Trophoblast cell (in vitro differentiated cells and primary cell): ENCODE measurements around the gene SERPIND1.
"Not testable (repeated sequence)": the region's sequence is repeated elsewhere in the genome, so short reads cannot be mapped to it uniquely, and the experiment has no call there.

Source experiments
- DNase-seq, 2 donors: peaks; one replicate each; pipeline ENCODE4 v3.0.0-alpha.2; 2016
- H2AFZ ChIP-seq: 2 replicates; pipeline ENCODE4 v1.6.1; 2013; ENCODE audit warnings: low read length, moderate library complexity, mild to moderate bottlenecking; ENCODE audit not compliant: insufficient read depth, poor library complexity
- H2AK5ac ChIP-seq: 2 replicates; pipeline ENCODE4 v1.6.1; 2013; ENCODE audit warnings: mild to moderate bottlenecking, low read length
- H2BK120ac ChIP-seq: 2 replicates; pipeline ENCODE4 v1.6.1; 2013; ENCODE audit warnings: low read length, mild to moderate bottlenecking, moderate library complexity; ENCODE audit not compliant: insufficient read depth, poor library complexity
- H2BK12ac ChIP-seq: 2 replicates; pipeline ENCODE4 v1.6.1; 2013; ENCODE audit warnings: mild to moderate bottlenecking, low read length, moderate library complexity
- H2BK5ac ChIP-seq: 2 replicates; pipeline ENCODE4 v1.6.1; 2013; ENCODE audit warnings: low read length, low read depth, moderate library complexity, mild to moderate bottlenecking; ENCODE audit not compliant: poor library complexity
- H3K14ac ChIP-seq: 2 replicates; pipeline ENCODE4 v1.6.1; 2013; ENCODE audit warnings: mild to moderate bottlenecking, low read length
- H3K18ac ChIP-seq: 2 replicates; pipeline ENCODE4 v1.6.1; 2013; ENCODE audit warnings: mild to moderate bottlenecking, low read length
- H3K23ac ChIP-seq: 2 replicates; pipeline ENCODE4 v1.6.1; 2013; ENCODE audit warnings: low read length
- H3K27ac ChIP-seq: 2 replicates; pipeline ENCODE4 v1.5.1; 2013; ENCODE audit warnings: low read depth, mild to moderate bottlenecking, inconsistent platforms, low read length, moderate library complexity
- H3K27me3 ChIP-seq: 2 replicates; pipeline ENCODE4 v1.6.1; 2013; ENCODE audit warnings: inconsistent platforms, mild to moderate bottlenecking, low read length, moderate library complexity; ENCODE audit not compliant: insufficient read depth
- H3K36me3 ChIP-seq, 2 experiments: 1 replicate in 1 of 2; 2 replicates in 1 of 2; pipeline ENCODE4 v1.6.1; 2013; ENCODE audit warnings: low read length in 2 of 2, mild to moderate bottlenecking in 2 of 2, moderate library complexity in 1 of 2; ENCODE audit not compliant: insufficient read depth in 2 of 2, control insufficient read depth in 1 of 2
- H3K4ac ChIP-seq: 2 replicates; pipeline ENCODE4 v1.6.1; 2013; ENCODE audit warnings: low read depth, mild to moderate bottlenecking, low read length, moderate library complexity
- H3K4me1 ChIP-seq, 2 experiments: 1 replicate in 1 of 2; 2 replicates in 1 of 2; pipeline ENCODE4 v1.6.1; 2013; ENCODE audit warnings: low read length in 2 of 2, mild to moderate bottlenecking in 2 of 2, moderate library complexity in 1 of 2; ENCODE audit not compliant: insufficient read depth in 2 of 2, control insufficient read depth in 1 of 2
- H3K4me2 ChIP-seq: 2 replicates; pipeline ENCODE4 v1.6.1; 2013; ENCODE audit warnings: inconsistent platforms, mild to moderate bottlenecking, low read length, moderate library complexity
- H3K4me3 ChIP-seq: 2 replicates; pipeline ENCODE4 v1.5.1; 2013; ENCODE audit warnings: mild to moderate bottlenecking, low read depth, low read length, inconsistent platforms
- H3K79me1 ChIP-seq: one replicate; pipeline ENCODE4 v1.6.1; 2013; ENCODE audit warnings: low read length
- H3K79me2 ChIP-seq: 2 replicates; pipeline ENCODE4 v1.6.1; 2013; ENCODE audit warnings: low read length, mild to moderate bottlenecking; ENCODE audit not compliant: control insufficient read depth, insufficient read depth, poor library complexity
- H3K9ac ChIP-seq: 2 replicates; pipeline ENCODE4 v1.6.1; 2013; ENCODE audit warnings: mild to moderate bottlenecking, low read length
- H3K9me3 ChIP-seq: 2 replicates; pipeline ENCODE4 v1.6.1; 2013; ENCODE audit warnings: low read depth, mild to moderate bottlenecking, control low read depth, inconsistent platforms, low read length; ENCODE audit not compliant: insufficient read depth
- H4K12ac ChIP-seq: 2 replicates; pipeline ENCODE4 v1.6.1; 2013; ENCODE audit warnings: low read depth, mild to moderate bottlenecking, low read length, moderate library complexity
- H4K8ac ChIP-seq: 2 replicates; pipeline ENCODE4 v1.6.1; 2013; ENCODE audit warnings: low read depth, mild to moderate bottlenecking, low read length, moderate library complexity
- H4K91ac ChIP-seq: one replicate; pipeline ENCODE4 v1.6.1; 2013; ENCODE audit warnings: low read depth, mild to moderate bottlenecking, low read length, moderate library complexity
- WGBS: extraction: QIAGEN DNeasy Blood & Tissue Kit; methylation state at CpG from one replicate; pipeline ENCODE4 v1.1.7; 2013; ENCODE audit warnings: missing lambda C conversion rate; ENCODE audit not compliant: insufficient read length, insufficient coverage; ENCODE audit errors: extremely low coverage; 5-methylcytosine and 5-hydroxymethylcytosine counted together

Gene SERPIND1

GRCh38 chr22:20764471-20764720 lies 9.5 kb upstream of the SERPIND1 start:
- Histone ChIP-seq H3K4me2 (no peak overlapping the region), H4K12ac (no peak overlapping the region), H3K4ac (no peak overlapping the region), H4K91ac (no peak overlapping the region), H2AK5ac (no peak overlapping the region), H3K9me3 (no peaks in the 10 kb centered on the region), H3K27me3 (no peaks in the 10 kb centered on the region), H4K8ac (no peak overlapping the region), H3K36me3 (peaks cover 19 to 26% of the 10 kb centered on the region in 2 experiments), H3K4me3 (no peak overlapping the region), H3K79me2 (no peaks in the 10 kb centered on the region), H3K18ac (no peak overlapping the region), H2BK120ac (no peak overlapping the region), H2BK5ac (no peak overlapping the region), H3K14ac (no peak overlapping the region), H3K4me1 (no peaks in the 10 kb centered on the region), H2AFZ (no peak overlapping the region), H3K23ac (no peak overlapping the region), H3K27ac (no peak overlapping the region), H3K9ac (no peak overlapping the region), H2BK12ac (no peak overlapping the region), H3K79me1 (no peaks in the 10 kb centered on the region)
- WGBS, result no CpG with 5 or more reads among the region's 7 CpGs
- DNase-seq, result no peak

DNA sequence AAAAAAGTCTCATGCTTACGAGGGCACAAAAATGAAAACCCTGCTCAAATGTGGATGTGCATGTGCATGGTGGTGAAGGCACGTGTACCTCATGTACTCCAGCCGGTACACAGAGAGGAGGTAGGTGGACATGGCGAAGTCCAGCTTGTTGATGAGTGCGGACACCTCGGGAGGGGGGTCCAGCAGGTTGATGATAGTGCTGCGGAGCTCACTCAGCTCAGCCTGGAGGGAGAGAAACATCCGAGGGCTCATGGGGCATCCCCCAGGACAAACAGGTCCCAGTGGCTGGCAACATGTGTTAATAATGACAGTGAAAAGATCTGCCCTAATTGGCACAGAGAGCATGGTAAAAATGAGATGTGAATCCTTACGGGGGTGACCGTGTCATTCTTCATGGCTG lies 9.2 kb upstream of the SERPIND1 start:
- no peaks in the 10 kb centered on the region for H3K79me1 ChIP-seq
- H4K8ac ChIP-seq, result no peak overlapping the region
- no peaks in the 10 kb centered on the region for H3K4me1 ChIP-seq
- H3K14ac ChIP-seq, result no peak overlapping the region
- DNase-seq, result no peak
- H3K18ac ChIP-seq, result no peak overlapping the region
- H2BK12ac ChIP-seq, result no peak overlapping the region
- H3K23ac ChIP-seq, result no peak overlapping the region
- H4K91ac ChIP-seq, result no peak overlapping the region
- H2BK120ac ChIP-seq, result no peak overlapping the region
- no peaks in the 10 kb centered on the region for H3K79me2 ChIP-seq
- no CpG with 5 or more reads among the region's 10 CpGs for WGBS
- no peak overlapping the region for H3K4me3 ChIP-seq
- no peak overlapping the region for H3K9ac ChIP-seq
- no peaks in the 10 kb centered on the region for H3K9me3 ChIP-seq
- H3K4ac ChIP-seq, result no peak overlapping the region
- H3K36me3 ChIP-seq, result peaks cover 19 to 26% of the 10 kb centered on the region in 2 experiments
- no peak overlapping the region for H3K4me2 ChIP-seq
- no peak overlapping the region for H4K12ac ChIP-seq
- no peak overlapping the region for H3K27ac ChIP-seq
- no peak overlapping the region for H2AFZ ChIP-seq
- no peak overlapping the region for H2BK5ac ChIP-seq
- H3K27me3 ChIP-seq, result no peaks in the 10 kb centered on the region
- H2AK5ac ChIP-seq, result no peak overlapping the region

DNA sequence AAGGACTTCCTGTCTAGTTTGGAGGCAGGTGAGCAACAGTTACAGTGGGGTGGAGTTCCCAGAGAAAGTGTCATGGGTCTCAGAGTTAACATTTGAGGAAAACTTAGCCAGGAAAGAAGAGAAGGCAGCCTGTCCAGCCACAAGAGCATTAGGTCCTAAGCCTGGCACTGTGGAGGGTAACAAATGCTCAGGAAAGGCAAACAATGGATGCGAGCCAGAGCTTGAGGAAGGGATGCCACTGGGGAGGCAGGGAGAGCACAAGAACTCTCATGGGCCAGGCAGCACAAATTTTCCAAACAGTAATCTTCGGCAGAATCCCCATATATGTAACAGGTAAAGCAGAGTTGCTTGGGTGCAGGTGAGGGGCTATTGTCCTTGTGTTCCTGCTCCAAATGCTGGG lies 8.0 kb upstream of the SERPIND1 start:
- H2BK5ac ChIP-seq, result no peak overlapping the region
- H3K79me2 ChIP-seq, result no peaks in the 10 kb centered on the region
- no peak overlapping the region for H2AFZ ChIP-seq
- no CpG with 5 or more reads among the region's 2 CpGs for WGBS
- no peak overlapping the region for H3K4ac ChIP-seq
- no peak overlapping the region for H4K12ac ChIP-seq
- no peak overlapping the region for H4K8ac ChIP-seq
- H3K27me3 ChIP-seq, result no peaks in the 10 kb centered on the region
- H3K79me1 ChIP-seq, result no peaks in the 10 kb centered on the region
- H3K4me3 ChIP-seq, result no peak overlapping the region
- no peak overlapping the region for H3K23ac ChIP-seq
- peaks cover 16 to 21% of the 10 kb centered on the region in 2 experiments for H3K36me3 ChIP-seq
- H3K4me1 ChIP-seq, result no peaks in the 10 kb centered on the region
- no peaks in the 10 kb centered on the region for H3K9me3 ChIP-seq
- H3K9ac ChIP-seq, result no peak overlapping the region
- H3K18ac ChIP-seq, result no peak overlapping the region
- H3K4me2 ChIP-seq, result no peak overlapping the region
- H4K91ac ChIP-seq, result no peak overlapping the region
- no peak overlapping the region for H2BK12ac ChIP-seq
- no peak overlapping the region for H3K14ac ChIP-seq
- no peak overlapping the region for H2BK120ac ChIP-seq
- no peak for DNase-seq
- no peak overlapping the region for H2AK5ac ChIP-seq
- no peak overlapping the region for H3K27ac ChIP-seq

DNA sequence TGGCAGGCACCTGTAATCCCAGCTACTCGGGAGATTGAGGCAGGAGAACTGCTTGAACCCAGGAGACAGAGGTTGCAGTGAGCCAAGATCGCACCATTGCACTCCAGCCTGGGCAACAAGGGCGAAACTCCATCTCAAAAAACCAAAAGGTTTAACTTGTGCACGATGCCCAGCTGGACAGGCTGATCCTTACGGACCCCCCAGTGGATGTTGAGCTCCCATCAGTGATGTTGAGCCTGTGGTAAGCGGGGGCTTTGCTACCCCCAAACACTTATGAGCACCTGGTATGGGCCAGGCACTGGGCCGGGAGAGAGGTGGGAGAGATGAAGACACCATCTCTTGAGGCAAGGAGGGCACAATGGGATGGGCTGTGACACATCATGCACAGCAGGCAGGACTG lies 7.4 kb upstream of the SERPIND1 start:
- H3K4me3 ChIP-seq, result no peak overlapping the region
- H3K36me3 ChIP-seq, result peaks cover 16 to 21% of the 10 kb centered on the region in 2 experiments
- H2BK5ac ChIP-seq, result no peak overlapping the region
- H3K79me2 ChIP-seq, result no peaks in the 10 kb centered on the region
- H3K4ac ChIP-seq, result no peak overlapping the region
- no peak overlapping the region for H3K18ac ChIP-seq
- H2AFZ ChIP-seq, result no peak overlapping the region
- H4K12ac ChIP-seq, result no peak overlapping the region
- H4K91ac ChIP-seq, result no peak overlapping the region
- no peak overlapping the region for H2BK12ac ChIP-seq
- no peaks in the 10 kb centered on the region for H3K4me1 ChIP-seq
- H3K23ac ChIP-seq, result no peak overlapping the region
- H3K14ac ChIP-seq, result no peak overlapping the region
- no peaks in the 10 kb centered on the region for H3K79me1 ChIP-seq
- H3K27me3 ChIP-seq, result no peaks in the 10 kb centered on the region
- no peak overlapping the region for H4K8ac ChIP-seq
- H3K9me3 ChIP-seq, result no peaks in the 10 kb centered on the region
- H2BK120ac ChIP-seq, result no peak overlapping the region
- no peak overlapping the region for H3K4me2 ChIP-seq
- DNase-seq, result no peak
- H2AK5ac ChIP-seq, result no peak overlapping the region
- H3K9ac ChIP-seq, result peak overlapping the region; percentile 70
- H3K27ac ChIP-seq, result no peak overlapping the region
- no CpG with 5 or more reads among the region's 7 CpGs for WGBS

GRCh38 chr22:20769496-20769826 lies 4.5 kb upstream of the SERPIND1 start:
- not testable (repeated sequence) for H4K91ac ChIP-seq, H3K27me3 ChIP-seq, H3K27ac ChIP-seq, H4K8ac ChIP-seq, H3K14ac ChIP-seq, H3K4me1 ChIP-seq, H3K18ac ChIP-seq, H3K79me2 ChIP-seq, H3K4me2 ChIP-seq, H3K9ac ChIP-seq, H2AFZ ChIP-seq, H4K12ac ChIP-seq, H3K4ac ChIP-seq, H3K23ac ChIP-seq, H2BK120ac ChIP-seq, H3K79me1 ChIP-seq, H3K4me3 ChIP-seq, H2AK5ac ChIP-seq, H2BK5ac ChIP-seq, H3K9me3 ChIP-seq, H2BK12ac ChIP-seq, DNase-seq
- peaks cover 7 to 12% of the 10 kb centered on the region in 2 experiments for H3K36me3 ChIP-seq
- no CpG with 5 or more reads among the region's 9 CpGs for WGBS
